ENCODE data around the gene SMPD1. TPM values are rescaled to one million over a fixed set of nuclear protein-coding genes. Genes with fewer than 3 reads are reported as not detected.

The SMPD1 gene
- polyA plus RNA-seq, 3 donors = 4.2 to 22.6 (median 4.9) TPM

GRCh38 chr11:6397156-6397555, 6.9 kb downstream of the SMPD1 start:
- peaks cover 20 to 26% of the 10 kb centered on the region in 2 donors for H3K36me3 Mint-ChIP-seq
- no peak for TF ChIP-seq CTCF (IDR thresholded peaks at IDR 0.05)
- intact Hi-C loops (cut with micrococcal nuclease) = no loop called here
- Histone ChIP-seq H3K4me2 (replicated peaks; ENCODE audit: extremely low read depth, low read length, poor library complexity, severe bottlenecking) (no peak overlapping the region), H3K27ac (ENCODE audit: low read depth in 1 of 2, low read length in 2 of 2) (no peak overlapping the region), H3K27me3 (ENCODE audit: control insufficient read depth in 2 of 2, insufficient read depth in 2 of 2, low read length in 2 of 2) (no peaks in the 10 kb centered on the region), H3K36me3 (replicated peaks in 1 of 2; ENCODE audit: control insufficient read depth in 1 of 2, insufficient read depth in 2 of 2, low read length in 2 of 2) (peaks cover 8 to 22% of the 10 kb centered on the region in 2 donors), H3K79me2 (ENCODE audit: insufficient read depth, low read length) (no peaks in the 10 kb centered on the region), H3K4me3 (replicated peaks in 1 of 3; ENCODE audit: low read depth in 2 of 3, low read length in 3 of 3) (no peak overlapping the region), H4K20me1 (ENCODE audit: insufficient read depth, low read length) (no peaks in the 10 kb centered on the region), H3K4me1 (ENCODE audit: control insufficient read depth in 1 of 2, insufficient read depth in 2 of 2, low read length in 2 of 2) (peaks cover 0 to 2% of the 10 kb centered on the region in 2 donors), H3K9ac (ENCODE audit: insufficient read depth, low read length, poor library complexity, severe bottlenecking) (no peak overlapping the region), H2AFZ (ENCODE audit: insufficient read depth, low read depth, low read length, poor library complexity, severe bottlenecking) (no peak overlapping the region), H3K9me3 (replicated peaks in 1 of 2; ENCODE audit: control insufficient read depth in 1 of 2, insufficient read depth in 1 of 2, low read length in 2 of 2) (no peaks in the 10 kb centered on the region)
- 100% methylated on average over 1 of the region's 1 CpG for WGBS (ENCODE audit: insufficient coverage)
- H3K4me1 Mint-ChIP-seq = peaks cover 7% of the 10 kb centered on the region
- peaks cover 3 to 5% (median 3%) of the 10 kb centered on the region in 3 donors for H3K27me3 Mint-ChIP-seq (ENCODE audit: low read depth in 3 of 3)
- DNase-seq = no peak
- no peaks in the 10 kb centered on the region for H3K9me3 Mint-ChIP-seq
- no peak overlapping the region for H3K27ac Mint-ChIP-seq
- H3K4me3 Mint-ChIP-seq = no peak overlapping the region

- H3K36me3 Mint-ChIP-seq = peaks cover 18 to 22% of the 10 kb centered on the region in 2 donors
- H3K27me3 Mint-ChIP-seq (ENCODE audit: low read depth in 3 of 3) = peaks cover 3 to 7% (median 3%) of the 10 kb centered on the region in 3 donors
- 96% methylated on average over 3 of the region's 3 CpGs for WGBS (ENCODE audit: insufficient coverage)
- no peak overlapping the region for H3K4me3 Mint-ChIP-seq
- H3K27ac ChIP-seq (ENCODE audit: low read depth in 1 of 2, low read length in 2 of 2) = no peak overlapping the region
- H4K20me1 ChIP-seq (ENCODE audit: insufficient read depth, low read length) = no peaks in the 10 kb centered on the region
- no peak overlapping the region for H3K4me3 ChIP-seq (replicated peaks in 1 of 3; ENCODE audit: low read depth in 2 of 3, low read length in 3 of 3)
- no peak for DNase-seq
- no peaks in the 10 kb centered on the region for H3K79me2 ChIP-seq (ENCODE audit: insufficient read depth, low read length)
- H3K27me3 ChIP-seq (ENCODE audit: control insufficient read depth in 2 of 2, insufficient read depth in 2 of 2, low read length in 2 of 2) = no peaks in the 10 kb centered on the region
- peaks cover 8 to 22% of the 10 kb centered on the region in 2 donors for H3K36me3 ChIP-seq (replicated peaks in 1 of 2; ENCODE audit: control insufficient read depth in 1 of 2, insufficient read depth in 2 of 2, low read length in 2 of 2)
- no peak overlapping the region for H3K27ac Mint-ChIP-seq
- H3K9me3 ChIP-seq (replicated peaks in 1 of 2; ENCODE audit: control insufficient read depth in 1 of 2, insufficient read depth in 1 of 2, low read length in 2 of 2) = no peaks in the 10 kb centered on the region
- no peak overlapping the region for H3K9ac ChIP-seq (ENCODE audit: insufficient read depth, low read length, poor library complexity, severe bottlenecking)
- no peaks in the 10 kb centered on the region for H3K9me3 Mint-ChIP-seq
- peaks cover 3 to 6% of the 10 kb centered on the region in 2 donors for H3K4me1 ChIP-seq (ENCODE audit: control insufficient read depth in 1 of 2, insufficient read depth in 2 of 2, low read length in 2 of 2)
- peaks cover 11% of the 10 kb centered on the region for H3K4me1 Mint-ChIP-seq
- TF ChIP-seq CTCF (IDR thresholded peaks at IDR 0.05) = no peak
- no peak overlapping the region for H3K4me2 ChIP-seq (replicated peaks; ENCODE audit: extremely low read depth, low read length, poor library complexity, severe bottlenecking)
- intact Hi-C loops (cut with micrococcal nuclease) = no loop called here
- no peak overlapping the region for H2AFZ ChIP-seq (ENCODE audit: insufficient read depth, low read depth, low read length, poor library complexity, severe bottlenecking)
These were observed 7.4 kb downstream of the SMPD1 start for GRCh38 chr11:6397636-6398035.

Data from CD14-positive monocyte (primary cell).